ENCODE data around the gene ENPEP.
"Not testable (repeated sequence)": the region's sequence is repeated elsewhere in the genome, so short reads cannot be mapped to it uniquely, and the experiment has no call there.

Gene ENPEP

DNA sequence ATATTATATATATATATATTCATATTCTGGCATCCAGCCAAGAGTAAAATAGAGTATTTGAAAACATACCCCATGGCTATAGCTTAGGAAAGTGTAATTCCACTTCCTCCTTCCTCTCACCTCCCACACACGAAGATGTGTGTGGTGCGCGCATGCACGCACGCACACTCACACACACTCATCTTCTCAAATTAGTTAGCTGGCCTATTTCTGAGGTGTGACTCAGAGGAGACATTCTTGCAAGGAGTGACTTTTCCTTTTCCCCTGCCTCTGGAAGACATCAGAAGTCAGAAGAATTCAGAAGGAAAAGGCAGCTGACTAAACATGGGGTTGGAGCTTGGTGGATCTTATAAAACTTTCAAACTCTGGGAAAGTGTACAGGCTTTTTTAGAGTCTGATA lies 8.8 kb downstream of the ENPEP start:
- DNase-seq, result no peak

DNA sequence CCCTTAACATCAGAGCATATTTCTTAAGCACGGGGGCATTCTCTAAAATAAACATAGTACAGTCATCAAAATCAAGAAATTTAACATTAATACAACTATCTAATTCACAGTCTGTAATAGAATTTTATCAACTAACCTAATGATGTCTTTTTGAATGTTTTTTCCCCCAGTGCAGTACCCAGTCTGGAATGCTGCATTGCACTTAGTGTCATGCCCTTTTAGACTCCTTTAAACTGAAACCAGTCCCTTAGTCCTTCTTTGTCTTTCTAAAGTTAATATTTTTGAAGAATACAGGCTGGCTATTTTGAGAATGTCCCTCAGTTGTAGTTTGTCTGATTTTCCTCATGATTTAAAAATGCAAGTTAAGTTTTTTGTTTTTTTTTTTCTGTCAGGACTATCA lies 9.5 kb downstream of the ENPEP start:
- DNase-seq, result no peak

GRCh38 chr4:110486256-110486655 lies 10.3 kb downstream of the ENPEP start:
- DNase-seq, result no peak

DNA sequence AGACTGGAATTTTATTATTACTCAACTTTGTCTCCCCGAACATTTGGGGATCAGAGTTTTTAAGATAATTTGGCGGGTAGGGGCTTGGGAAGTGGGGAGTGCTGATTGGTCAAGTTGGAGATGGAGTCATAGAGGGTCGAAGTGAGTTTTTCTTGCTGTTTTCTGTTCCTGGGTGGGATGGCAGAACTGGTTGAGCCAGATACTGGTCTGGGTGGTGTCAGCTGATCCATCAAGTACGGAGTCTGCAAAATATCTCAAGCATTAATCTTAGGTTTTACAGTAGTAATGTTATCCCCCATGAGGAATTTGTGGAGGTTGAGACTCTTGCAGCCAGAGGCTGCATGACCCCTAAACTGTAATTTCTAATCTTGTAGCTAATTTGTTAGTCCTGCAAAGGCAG lies 10.9 kb downstream of the ENPEP start:
- DNase-seq, result not testable (repeated sequence)

GRCh38 chr4:110487873-110488272 lies 11.9 kb downstream of the ENPEP start:
- DNase-seq, result no peak

- no peak for DNase-seq
Observed at GRCh38 chr4:110489901-110490508, 14.1 kb downstream of the ENPEP start.

GRCh38 chr4:110492522-110492921 lies 16.6 kb downstream of the ENPEP start:
- DNase-seq, result no peak

DNA sequence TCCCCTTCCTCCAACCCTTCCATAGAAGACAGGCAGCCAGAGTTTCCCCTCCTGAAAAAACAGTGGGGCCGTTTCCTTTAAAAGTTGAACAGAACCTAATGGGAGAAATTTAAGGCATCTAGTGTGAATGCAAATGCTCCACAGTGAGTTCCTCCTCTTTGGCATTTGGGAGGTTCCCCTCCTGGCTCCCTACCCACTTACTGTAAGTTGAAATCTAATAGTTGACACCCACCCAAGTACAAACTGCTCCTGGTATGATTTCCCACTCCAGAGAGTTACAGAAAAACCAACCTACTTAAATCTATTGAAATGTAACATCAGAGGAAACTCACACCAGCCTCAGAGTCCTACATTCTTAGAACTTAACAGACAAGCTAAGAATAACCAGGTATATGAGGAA lies 17.6 kb downstream of the ENPEP start:
- no peak for DNase-seq

DNA sequence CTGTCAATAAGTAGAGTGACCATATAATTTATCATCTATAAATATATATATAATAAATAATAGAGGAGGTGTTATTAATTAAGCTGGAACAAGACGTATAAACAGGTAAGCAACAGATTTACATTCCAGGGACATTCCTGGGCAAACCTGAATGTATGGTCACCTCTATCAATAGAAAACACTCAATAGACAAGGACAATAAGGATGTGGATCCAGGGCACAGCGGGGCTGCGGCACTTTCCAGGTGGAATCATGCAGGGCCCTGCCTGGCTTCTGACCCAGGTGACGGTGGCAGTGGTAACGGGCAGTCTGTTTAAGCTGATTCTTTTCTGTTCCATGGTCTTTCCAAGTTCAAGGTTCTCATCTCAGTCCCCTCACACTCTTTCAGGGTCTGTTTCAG lies 22.5 kb downstream of the ENPEP start:
- no peak for DNase-seq

DNA sequence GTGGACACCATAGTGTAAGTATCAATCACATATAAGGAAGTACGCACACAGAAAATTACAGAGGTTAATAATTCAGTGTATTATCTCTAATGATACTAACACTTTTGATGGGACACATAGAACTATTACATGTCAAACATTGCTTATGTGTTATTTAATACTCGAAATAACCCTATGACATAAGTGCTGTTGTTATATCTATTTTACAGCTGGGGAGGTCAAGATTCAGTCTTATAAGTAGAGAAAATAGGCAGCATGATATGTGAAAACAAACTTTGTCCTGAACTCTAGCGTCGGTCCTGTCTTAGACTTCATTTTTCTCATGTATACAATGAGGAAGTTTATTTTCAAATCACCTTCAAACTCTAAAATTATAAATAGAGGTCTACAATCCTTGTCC lies 23.2 kb downstream of the ENPEP start:
- no peak for DNase-seq

- no peak for DNase-seq
Observed at GRCh38 chr4:110501826-110502225, 25.9 kb downstream of the ENPEP start.

DNA sequence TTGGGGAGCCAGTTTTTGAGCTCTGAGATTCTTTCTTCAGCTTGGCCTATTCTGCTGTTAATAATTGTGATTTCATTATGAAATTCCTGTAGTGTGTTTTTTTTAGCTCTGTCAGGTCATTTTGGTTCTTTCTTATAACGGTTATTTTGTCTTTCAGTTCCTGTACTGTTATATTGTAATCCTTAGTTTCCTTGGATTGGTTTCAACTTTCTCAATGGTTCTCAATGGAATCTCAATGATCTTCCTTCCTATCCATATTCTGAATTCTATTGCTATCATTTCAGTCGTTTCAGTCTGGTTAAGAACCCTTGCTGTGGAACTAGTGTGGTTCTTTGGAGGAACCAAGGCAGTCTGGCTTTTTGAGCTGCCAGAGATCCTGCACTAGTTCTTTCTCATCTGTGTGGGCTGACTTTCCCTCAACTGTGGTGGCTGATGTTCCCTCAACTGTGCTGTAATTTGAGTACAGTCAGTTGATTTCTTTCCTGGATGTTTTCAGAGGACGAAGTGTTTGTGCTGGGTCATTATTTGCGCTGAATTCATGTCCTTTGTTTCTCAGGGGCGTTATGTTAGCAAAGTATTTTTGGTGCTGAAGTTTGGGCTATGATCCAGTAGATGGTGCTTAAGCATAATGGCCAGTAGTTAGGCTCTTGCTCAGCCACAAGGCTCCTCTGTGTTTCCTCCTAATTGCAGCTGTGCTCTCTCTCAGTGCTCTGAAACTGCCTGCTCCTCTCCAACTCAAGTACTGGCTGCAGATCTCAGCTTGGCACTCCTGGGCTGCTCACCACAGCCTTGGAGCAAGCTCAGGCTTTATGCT lies 27.5 kb downstream of the ENPEP start:
- no peak for DNase-seq

DNA sequence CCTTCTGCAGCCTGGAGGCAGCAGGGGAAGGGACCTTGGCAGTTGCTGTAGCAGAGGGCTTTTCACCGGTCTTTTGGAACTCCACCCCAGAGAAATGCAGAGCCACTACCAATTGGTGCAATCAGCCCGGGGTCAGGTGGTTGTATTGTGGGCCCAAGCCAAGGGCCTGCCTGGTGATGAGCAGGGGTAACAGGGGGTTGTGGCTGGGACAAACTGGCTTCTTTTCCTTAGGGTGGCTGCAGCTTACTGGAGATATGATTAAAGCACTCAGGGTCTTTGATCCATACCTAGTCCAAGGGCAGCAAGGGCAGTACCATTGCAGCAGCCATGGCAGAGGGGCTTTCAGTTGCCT lies 28.1 kb downstream of the ENPEP start:
- DNase-seq, result no peak

DNA sequence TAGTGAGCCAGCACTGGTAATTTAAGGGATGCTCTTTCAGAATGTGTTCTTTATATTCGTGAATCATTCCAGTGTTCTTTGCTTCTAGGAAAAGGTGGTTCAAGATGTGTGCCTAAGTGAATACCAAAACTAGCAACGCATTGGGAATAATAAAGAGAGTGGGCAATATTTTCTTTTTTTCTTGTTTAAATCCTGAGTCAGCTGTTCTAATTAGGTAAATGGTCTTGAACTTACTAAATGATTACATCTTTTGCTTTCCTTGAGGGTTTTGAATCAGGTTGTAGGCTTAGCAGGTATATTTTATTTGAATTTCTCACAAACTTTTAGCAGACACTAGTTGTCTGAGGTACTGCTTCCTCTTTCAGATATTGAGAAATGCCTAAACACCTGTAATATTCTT lies 29.5 kb downstream of the ENPEP start:
- DNase-seq, result no peak

GRCh38 chr4:110508827-110509710 lies 33.1 kb downstream of the ENPEP start:
- DNase-seq, result no peak

- no peak for DNase-seq
Observed at GRCh38 chr4:110510277-110510676, 34.3 kb downstream of the ENPEP start.

DNA sequence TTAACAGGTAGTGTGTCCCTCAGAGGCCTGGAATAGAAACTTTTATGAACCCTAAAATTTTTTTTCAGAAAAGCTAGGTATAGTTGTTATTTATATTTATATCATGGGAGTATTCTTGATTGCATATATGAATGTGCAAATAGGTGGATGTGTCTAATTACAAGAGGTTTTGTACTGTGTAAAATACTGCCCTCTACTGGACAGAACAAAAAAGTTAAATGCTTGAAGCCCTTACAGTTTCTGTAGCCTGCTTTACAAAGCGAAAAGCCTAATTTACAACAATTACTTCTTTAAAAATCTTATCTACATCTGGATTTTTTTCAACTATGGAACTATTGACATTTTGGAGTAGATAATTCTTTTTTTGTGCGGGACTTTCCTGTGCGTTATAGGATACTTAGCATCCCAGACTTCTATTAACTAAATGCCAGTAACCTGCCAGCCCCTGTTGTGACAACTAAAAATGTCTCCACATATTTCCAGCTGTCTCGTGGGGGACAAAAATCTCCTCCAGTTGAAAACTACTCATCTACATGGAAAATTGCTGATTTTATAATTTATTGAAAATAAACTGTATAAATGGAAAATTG lies 35.1 kb downstream of the ENPEP start:
- DNase-seq, result no peak

GRCh38 chr4:110512901-110513300 lies 36.9 kb downstream of the ENPEP start:
- no peak for DNase-seq

GRCh38 chr4:110514889-110515479 lies 39.0 kb downstream of the ENPEP start:
- no peak for DNase-seq

- no peak for DNase-seq
Observed at GRCh38 chr4:110515676-110516075, 39.7 kb downstream of the ENPEP start.

DNA sequence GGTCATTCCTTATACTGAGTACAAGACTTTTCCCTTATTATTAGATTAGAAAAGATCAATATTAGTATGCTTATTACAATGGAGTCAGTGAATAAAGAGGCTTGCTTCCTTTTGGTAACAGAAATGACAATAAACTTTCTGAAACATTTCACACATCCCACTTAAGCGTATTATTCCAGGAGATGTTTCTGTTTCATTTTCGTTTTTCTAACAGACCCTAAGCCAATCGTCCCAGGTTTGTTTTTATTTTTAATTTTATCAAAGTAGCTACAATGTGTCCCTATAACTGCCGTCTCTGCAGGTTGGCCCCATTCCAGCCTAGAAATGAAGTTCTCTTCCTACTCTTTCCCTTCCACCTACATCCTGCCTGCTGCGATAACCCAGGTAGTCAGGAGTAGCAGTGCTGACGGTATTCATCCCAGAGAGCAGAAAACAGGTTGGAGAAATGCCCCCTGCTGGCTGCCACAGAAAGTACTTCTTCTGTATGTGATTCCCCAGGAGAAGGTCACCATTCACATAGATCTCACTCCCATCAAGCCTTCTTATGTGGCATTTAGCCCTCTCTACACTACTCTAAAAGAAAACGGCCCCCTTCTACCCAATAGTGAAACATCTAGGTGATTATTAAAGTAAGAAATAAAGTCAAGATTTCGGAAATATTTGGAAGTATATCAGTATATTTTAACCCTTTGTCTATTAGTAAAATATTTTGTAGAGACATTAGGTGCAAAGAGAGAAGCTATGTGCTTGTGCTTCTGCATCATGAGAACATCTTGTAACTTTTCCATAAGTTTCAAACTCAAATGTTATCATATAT lies 40.4 kb downstream of the ENPEP start:
- no peak for DNase-seq

DNA sequence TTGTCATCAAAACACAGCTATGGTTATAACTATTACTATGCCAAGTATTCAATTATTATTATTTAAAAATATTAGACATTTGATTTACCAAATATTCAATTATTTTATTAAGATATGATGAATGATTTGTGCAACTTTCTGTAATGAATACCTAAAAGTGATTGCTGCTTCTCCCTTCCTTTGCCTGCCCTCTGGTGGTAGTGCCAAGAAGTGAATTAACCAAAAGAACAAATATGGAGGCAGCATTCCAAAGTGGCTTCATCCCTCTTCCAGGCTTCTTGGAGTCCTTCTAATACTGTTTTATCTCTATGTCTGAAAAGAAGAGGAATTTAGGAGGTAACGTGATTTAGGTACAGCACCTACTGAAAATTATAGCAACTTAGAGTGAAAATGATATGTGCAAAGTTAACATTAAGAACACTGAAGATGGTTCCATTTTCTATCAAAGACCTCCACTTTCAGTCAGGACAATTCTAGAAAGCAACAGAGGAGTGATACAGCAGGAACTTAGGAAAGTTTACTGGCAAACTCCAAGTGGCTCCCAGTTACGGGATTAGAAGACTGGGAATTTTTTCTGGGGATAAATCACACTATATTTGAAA lies 43.0 kb downstream of the ENPEP start:
- DNase-seq, result no peak

Data from GOT3 (cell line).